22Rv1 (cell line): Measurements from ENCODE around the gene ANKRD33B.

Experiments used
- ZFX ChIP-seq: fragments of 450-650 bp; IDR thresholded peaks from 2 replicates; pipeline ENCODE4 v1.6.1; 2017; ENCODE audit warnings: antibody characterized with exemption, borderline replicate concordance
- TF ChIP-seq, protein P1 (sequence below): fragments of 450-650 bp; IDR thresholded peaks from 2 replicates; pipeline ENCODE4 v1.5.1; 2017; ENCODE audit warnings: mild to moderate bottlenecking

DNA sequence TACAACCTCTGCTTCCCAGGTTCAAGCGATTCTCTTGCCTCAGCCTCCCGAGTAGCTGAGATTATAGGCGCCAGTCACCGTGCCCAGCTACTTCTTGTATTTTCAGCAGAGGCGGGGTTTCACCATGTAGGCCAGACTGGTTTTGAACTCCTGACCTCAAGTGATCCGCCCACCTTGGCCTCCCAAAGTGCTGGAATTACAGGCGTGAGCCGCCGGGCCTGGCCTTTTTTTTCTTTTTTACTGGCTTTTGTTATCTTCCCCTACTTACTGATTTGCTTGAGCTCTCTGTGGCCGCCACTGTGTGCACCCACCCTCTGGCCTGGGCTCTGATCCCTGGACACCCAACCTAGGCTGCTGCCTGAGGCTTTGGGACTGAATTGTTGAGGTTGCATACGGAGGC is 60.3 kb downstream of the ANKRD33B start:
- TF ChIP-seq, protein P1, sequence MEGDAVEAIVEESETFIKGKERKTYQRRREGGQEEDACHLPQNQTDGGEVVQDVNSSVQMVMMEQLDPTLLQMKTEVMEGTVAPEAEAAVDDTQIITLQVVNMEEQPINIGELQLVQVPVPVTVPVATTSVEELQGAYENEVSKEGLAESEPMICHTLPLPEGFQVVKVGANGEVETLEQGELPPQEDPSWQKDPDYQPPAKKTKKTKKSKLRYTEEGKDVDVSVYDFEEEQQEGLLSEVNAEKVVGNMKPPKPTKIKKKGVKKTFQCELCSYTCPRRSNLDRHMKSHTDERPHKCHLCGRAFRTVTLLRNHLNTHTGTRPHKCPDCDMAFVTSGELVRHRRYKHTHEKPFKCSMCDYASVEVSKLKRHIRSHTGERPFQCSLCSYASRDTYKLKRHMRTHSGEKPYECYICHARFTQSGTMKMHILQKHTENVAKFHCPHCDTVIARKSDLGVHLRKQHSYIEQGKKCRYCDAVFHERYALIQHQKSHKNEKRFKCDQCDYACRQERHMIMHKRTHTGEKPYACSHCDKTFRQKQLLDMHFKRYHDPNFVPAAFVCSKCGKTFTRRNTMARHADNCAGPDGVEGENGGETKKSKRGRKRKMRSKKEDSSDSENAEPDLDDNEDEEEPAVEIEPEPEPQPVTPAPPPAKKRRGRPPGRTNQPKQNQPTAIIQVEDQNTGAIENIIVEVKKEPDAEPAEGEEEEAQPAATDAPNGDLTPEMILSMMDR, result no peak
- no peak for TF ChIP-seq ZFX
